ENCODE results near the gene IGFBP2. TPM values are rescaled to one million over a fixed set of nuclear protein-coding genes. Genes with fewer than 3 reads are reported as not detected.
A peak's percentile ranks its signal among the peaks of the same experiment; 100 is the strongest.

IGFBP2 gene
- total and polyA plus RNA-seq, 9 of the 15 experiments (the other 6 are each of a cell fraction or from before 2014, with no cell fraction given): 0.93 TPM; not detected in 8

DNA sequence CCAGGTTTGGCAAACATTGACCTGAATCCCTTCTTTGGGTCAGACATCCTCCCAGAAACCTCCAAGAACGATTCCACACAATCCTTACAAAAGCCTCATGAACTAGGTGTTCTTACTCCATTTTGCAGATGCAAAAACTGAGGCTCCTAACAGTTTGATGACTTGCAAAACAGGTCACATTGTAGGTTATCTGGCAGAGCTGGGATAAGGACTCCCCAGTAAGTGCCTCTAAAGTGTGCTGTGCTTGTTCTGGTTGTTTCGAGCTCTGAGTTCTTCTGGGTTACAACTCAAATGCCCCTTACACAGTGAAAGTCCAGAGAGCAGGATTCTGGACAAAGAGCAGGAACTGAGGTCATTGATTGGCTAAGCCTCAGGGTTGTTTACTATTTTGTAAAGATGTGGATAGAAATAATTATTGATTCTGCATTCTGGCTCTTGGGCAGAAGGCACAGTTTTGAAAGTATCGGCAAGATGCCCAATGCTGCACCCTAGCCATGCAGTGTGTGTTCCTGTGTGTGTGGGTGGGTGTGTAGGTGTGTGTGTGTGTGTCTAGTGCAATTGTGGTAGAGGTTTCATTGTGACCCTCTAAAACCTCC is 17.0 kb upstream of the IGFBP2 start (continued):
- TF ChIP-seq, protein P1, sequence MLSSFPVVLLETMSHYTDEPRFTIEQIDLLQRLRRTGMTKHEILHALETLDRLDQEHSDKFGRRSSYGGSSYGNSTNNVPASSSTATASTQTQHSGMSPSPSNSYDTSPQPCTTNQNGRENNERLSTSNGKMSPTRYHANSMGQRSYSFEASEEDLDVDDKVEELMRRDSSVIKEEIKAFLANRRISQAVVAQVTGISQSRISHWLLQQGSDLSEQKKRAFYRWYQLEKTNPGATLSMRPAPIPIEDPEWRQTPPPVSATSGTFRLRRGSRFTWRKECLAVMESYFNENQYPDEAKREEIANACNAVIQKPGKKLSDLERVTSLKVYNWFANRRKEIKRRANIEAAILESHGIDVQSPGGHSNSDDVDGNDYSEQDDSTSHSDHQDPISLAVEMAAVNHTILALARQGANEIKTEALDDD (IDR thresholded peaks at IDR 0.05): no peak
- TF ChIP-seq ZNF780A (CRISPR knock-in tag; IDR thresholded peaks at IDR 0.05): no peak
- 0 out of 2 replicates have a peak, but pooled peaks have one; percentile 12 for TF ChIP-seq ZKSCAN8 (CRISPR knock-in tag; IDR thresholded peaks at IDR 0.05)
- TF ChIP-seq, protein P2, sequence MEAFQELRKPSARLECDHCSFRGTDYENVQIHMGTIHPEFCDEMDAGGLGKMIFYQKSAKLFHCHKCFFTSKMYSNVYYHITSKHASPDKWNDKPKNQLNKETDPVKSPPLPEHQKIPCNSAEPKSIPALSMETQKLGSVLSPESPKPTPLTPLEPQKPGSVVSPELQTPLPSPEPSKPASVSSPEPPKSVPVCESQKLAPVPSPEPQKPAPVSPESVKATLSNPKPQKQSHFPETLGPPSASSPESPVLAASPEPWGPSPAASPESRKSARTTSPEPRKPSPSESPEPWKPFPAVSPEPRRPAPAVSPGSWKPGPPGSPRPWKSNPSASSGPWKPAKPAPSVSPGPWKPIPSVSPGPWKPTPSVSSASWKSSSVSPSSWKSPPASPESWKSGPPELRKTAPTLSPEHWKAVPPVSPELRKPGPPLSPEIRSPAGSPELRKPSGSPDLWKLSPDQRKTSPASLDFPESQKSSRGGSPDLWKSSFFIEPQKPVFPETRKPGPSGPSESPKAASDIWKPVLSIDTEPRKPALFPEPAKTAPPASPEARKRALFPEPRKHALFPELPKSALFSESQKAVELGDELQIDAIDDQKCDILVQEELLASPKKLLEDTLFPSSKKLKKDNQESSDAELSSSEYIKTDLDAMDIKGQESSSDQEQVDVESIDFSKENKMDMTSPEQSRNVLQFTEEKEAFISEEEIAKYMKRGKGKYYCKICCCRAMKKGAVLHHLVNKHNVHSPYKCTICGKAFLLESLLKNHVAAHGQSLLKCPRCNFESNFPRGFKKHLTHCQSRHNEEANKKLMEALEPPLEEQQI (IDR thresholded peaks at IDR 0.05): no peak

DNA sequence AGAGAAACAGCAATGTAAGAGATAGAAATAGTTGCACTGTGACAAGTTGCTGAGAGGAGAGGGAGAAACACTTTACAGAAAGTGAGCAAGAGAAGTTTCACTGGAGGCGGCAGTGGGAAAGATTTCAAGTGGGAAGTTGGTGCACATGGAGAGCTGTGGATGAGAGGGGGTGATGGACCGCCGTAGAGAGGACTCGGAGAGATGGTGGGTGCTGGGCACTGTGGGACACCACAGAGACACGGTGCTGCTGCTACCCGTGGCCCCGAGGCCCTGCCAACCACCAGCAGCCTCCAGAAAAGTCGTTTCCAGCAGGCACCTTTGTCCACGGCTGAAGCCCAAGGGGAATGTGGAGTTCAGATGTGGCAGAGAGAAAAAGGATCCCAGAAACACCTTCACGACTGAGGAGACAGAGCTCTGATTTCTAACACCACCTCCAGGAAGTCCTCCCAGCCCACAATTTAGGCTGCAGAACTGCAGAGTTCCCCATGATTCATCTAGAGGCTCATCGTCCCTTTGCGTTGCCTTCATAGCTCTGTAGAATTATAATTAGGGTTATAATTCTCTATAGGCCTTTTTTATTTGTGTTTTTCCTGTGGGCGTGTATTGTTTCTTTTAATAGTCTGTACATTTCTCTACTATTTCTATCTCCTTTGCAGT is 15.9 kb upstream of the IGFBP2 start:
- H3K79me2 ChIP-seq (ENCODE audit: control insufficient read depth, insufficient read depth, low read length): no peaks in the 10 kb centered on the region
- BruUV-seq (replicated peaks): no TSS peak
- no peak overlapping the region for H2AFZ ChIP-seq (ENCODE audit: low read depth, low read length)
- no peak overlapping the region for H3K27ac ChIP-seq (ENCODE audit: extremely low read depth, low read depth, low read length)
- H3K9me1 ChIP-seq (ENCODE audit: control insufficient read depth, insufficient read depth, low read length): no peaks in the 10 kb centered on the region
- FAIRE-seq: no peak
- DNase-seq (ENCODE audit: extremely low read depth in 1 of 4, low spot score in 3 of 4): no peak
- TF ChIP-seq ZNF436 (CRISPR knock-in tag; IDR thresholded peaks at IDR 0.05) (peak; percentile 86), ZNF175 (CRISPR knock-in tag; IDR thresholded peaks at IDR 0.05; ENCODE audit: low read depth) (0 out of 2 replicates have a peak, but pooled peaks have one; percentile 29), ZFP36 (IDR thresholded peaks at IDR 0.05; ENCODE audit: low read depth, low read length, partially characterized antibody) (peak; percentile 92), RBM25 (IDR thresholded peaks at IDR 0.05; ENCODE audit: low read depth, low read length, severe bottlenecking) (peak; percentile 78), SIRT6 (IDR thresholded peaks at IDR 0.05; ENCODE audit: low read depth, low read length) (no peak), CBX3 (IDR thresholded peaks at IDR 0.05; ENCODE audit: borderline replicate concordance in 1 of 2, low read length in 2 of 2) (no peak)
- TF ChIP-seq, protein P3, sequence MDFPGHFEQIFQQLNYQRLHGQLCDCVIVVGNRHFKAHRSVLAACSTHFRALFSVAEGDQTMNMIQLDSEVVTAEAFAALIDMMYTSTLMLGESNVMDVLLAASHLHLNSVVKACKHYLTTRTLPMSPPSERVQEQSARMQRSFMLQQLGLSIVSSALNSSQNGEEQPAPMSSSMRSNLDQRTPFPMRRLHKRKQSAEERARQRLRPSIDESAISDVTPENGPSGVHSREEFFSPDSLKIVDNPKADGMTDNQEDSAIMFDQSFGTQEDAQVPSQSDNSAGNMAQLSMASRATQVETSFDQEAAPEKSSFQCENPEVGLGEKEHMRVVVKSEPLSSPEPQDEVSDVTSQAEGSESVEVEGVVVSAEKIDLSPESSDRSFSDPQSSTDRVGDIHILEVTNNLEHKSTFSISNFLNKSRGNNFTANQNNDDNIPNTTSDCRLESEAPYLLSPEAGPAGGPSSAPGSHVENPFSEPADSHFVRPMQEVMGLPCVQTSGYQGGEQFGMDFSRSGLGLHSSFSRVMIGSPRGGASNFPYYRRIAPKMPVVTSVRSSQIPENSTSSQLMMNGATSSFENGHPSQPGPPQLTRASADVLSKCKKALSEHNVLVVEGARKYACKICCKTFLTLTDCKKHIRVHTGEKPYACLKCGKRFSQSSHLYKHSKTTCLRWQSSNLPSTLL (IDR thresholded peaks at IDR 0.05): no peak
- intact Hi-C loops (cut with micrococcal nuclease) (no loop called here), in situ Hi-C loops (cut with MboI) (no loop called here)
- no peak overlapping the region for H3K4me2 ChIP-seq (ENCODE audit: insufficient read depth, low read length)
- no peaks in the 10 kb centered on the region; a peak in 1 of 5 replicates for H3K27me3 ChIP-seq (ENCODE audit: control insufficient read depth in 2 of 2, insufficient read depth in 2 of 2, low read length in 2 of 2)
- no peak overlapping the region for H3K9ac ChIP-seq (ENCODE audit: insufficient read depth in 1 of 2, low read depth in 2 of 2, low read length in 2 of 2)
- POLR2A ChIA-PET: interaction anchor here (0.7 kb wide), 1 partner anchor 27 kb away, joined by 3 read pairs; no protein-coding TSS in a partner anchor
- CTCF ChIA-PET (ENCODE audit: low intra/inter-chr PET ratio): no interaction called here
- WGBS (ENCODE audit: insufficient coverage, low coverage, missing lambda C conversion rate): 54% methylated on average over 9 of the region's 13 CpGs
- no peaks in the 10 kb centered on the region for H3K36me3 ChIP-seq (ENCODE audit: control insufficient read depth, insufficient read depth, low read length)
- peaks cover 4 to 6% of the 10 kb centered on the region in 2 experiments; a peak in 4 of 5 replicates for H3K4me1 ChIP-seq (replicated peaks in 1 of 2; ENCODE audit: control insufficient read depth in 2 of 2, insufficient read depth in 2 of 2, low read length in 2 of 2)
- ATAC-seq: no peak
- no peaks in the 10 kb centered on the region for H3K9me3 ChIP-seq (replicated peaks; ENCODE audit: control insufficient read depth, insufficient read depth, low read depth, low read length)
- H4K20me1 ChIP-seq (replicated peaks; ENCODE audit: control insufficient read depth, insufficient read depth, low read length): no peaks in the 10 kb centered on the region
- no peak overlapping the region for H3K4me3 ChIP-seq
